Measurements from ENCODE around the gene DNAJB14. TPM values are rescaled to one million over a fixed set of nuclear protein-coding genes. Genes with fewer than 3 reads are reported as not detected.
A peak's percentile ranks its signal among the peaks of the same experiment; 100 is the strongest.

Gene DNAJB14
- polyA plus RNA-seq, 1 donor = 30.8 TPM

GRCh38 chr4:99875071-99875470, 71.3 kb downstream of the DNAJB14 start:
- H3K9me3 ChIP-seq (ENCODE audit: control insufficient read depth, low read depth, low read length) = no peaks in the 10 kb centered on the region
- H3K4me1 ChIP-seq (ENCODE audit: control insufficient read depth, insufficient read depth, low read length) = no peaks in the 10 kb centered on the region
- peak overlapping the region; percentile 32 for H3K27ac ChIP-seq (ENCODE audit: low read length)
- peak; percentile 58 to 72 for DNase-seq
- no peak overlapping the region for H3K4me3 ChIP-seq (ENCODE audit: low read length)
- H3K36me3 ChIP-seq (ENCODE audit: control insufficient read depth, insufficient read depth, low read length) = peaks cover 8% of the 10 kb centered on the region
- H3K27me3 ChIP-seq (ENCODE audit: control insufficient read depth, insufficient read depth, low read length) = no peaks in the 10 kb centered on the region

GRCh38 chr4:99872570-99872969, 73.8 kb downstream of the DNAJB14 start:
- Histone ChIP-seq H3K36me3 (ENCODE audit: control insufficient read depth, insufficient read depth, low read length) (no peaks in the 10 kb centered on the region), H3K27me3 (ENCODE audit: control insufficient read depth, insufficient read depth, low read length) (no peaks in the 10 kb centered on the region), H3K4me1 (ENCODE audit: control insufficient read depth, insufficient read depth, low read length) (no peaks in the 10 kb centered on the region), H3K9me3 (ENCODE audit: control insufficient read depth, low read depth, low read length) (no peaks in the 10 kb centered on the region), H3K27ac (ENCODE audit: low read length) (no peak overlapping the region), H3K4me3 (ENCODE audit: low read length) (no peak overlapping the region)
- DNase-seq = no peak

GRCh38 chr4:99868126-99868596, 78.3 kb downstream of the DNAJB14 start:
- DNase-seq = no peak
- 20% methylated on average over 1 of the region's 8 CpGs for WGBS (ENCODE audit: insufficient coverage, low lambda C conversion rate)
- Histone ChIP-seq H3K4me1 (ENCODE audit: control insufficient read depth, insufficient read depth, low read length) (no peaks in the 10 kb centered on the region), H3K9me3 (ENCODE audit: control insufficient read depth, low read depth, low read length) (no peaks in the 10 kb centered on the region), H3K27me3 (ENCODE audit: control insufficient read depth, insufficient read depth, low read length) (peaks cover 7% of the 10 kb centered on the region), H3K4me3 (ENCODE audit: low read length) (no peak overlapping the region), H3K36me3 (ENCODE audit: control insufficient read depth, insufficient read depth, low read length) (no peaks in the 10 kb centered on the region), H3K27ac (ENCODE audit: low read length) (no peak overlapping the region)

GRCh38 chr4:99863804-99864203, 82.6 kb downstream of the DNAJB14 start:
- no peaks in the 10 kb centered on the region for H3K36me3 ChIP-seq (ENCODE audit: control insufficient read depth, insufficient read depth, low read length)
- H3K4me1 ChIP-seq (ENCODE audit: control insufficient read depth, insufficient read depth, low read length) = no peaks in the 10 kb centered on the region
- no peak for DNase-seq
- no peaks in the 10 kb centered on the region for H3K9me3 ChIP-seq (ENCODE audit: control insufficient read depth, low read depth, low read length)
- no peak overlapping the region for H3K4me3 ChIP-seq (ENCODE audit: low read length)
- H3K27ac ChIP-seq (ENCODE audit: low read length) = no peak overlapping the region
- H3K27me3 ChIP-seq (ENCODE audit: control insufficient read depth, insufficient read depth, low read length) = peaks cover 7% of the 10 kb centered on the region
- WGBS (ENCODE audit: insufficient coverage, low lambda C conversion rate) = 75% methylated on average over 2 of the region's 3 CpGs

DNA sequence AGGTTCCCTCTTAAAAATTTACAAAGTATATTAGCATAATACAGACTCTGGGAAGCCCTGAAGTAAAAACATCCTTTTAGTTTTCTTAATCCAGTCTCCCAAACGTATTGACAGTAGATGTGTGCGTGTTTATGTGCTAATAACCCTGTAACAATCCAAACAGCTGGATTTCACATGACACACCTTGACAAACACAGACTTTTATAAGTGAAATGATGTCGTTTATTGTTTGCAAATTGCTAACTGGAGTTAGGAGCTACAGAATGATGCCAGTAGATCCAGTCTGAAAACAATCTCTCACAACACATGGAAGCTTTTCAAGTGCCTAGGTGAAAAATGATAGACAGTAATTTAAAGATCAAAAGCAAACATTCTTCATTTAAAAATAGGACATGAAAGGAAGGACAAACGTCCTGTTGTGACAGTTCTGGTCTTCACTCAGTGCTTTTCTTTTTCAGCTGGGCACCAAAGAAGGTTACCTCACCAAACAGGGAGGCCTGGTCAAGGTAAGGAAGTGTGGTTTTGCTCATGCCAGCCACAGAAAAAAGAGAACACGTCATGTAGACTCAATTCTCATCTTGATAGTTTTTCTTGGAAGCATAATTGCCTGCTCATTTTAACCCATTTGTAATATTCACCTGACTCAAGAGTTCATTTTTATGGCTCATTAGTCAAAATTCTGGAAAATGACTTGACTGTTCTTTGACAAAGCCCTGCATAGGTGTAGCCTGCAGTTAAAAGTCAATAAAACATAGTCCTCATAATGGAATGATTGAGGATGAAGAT, 85.1 kb downstream of the DNAJB14 start:
- no peak overlapping the region for H3K4me3 ChIP-seq (ENCODE audit: low read length)
- H3K36me3 ChIP-seq (ENCODE audit: control insufficient read depth, insufficient read depth, low read length) = no peaks in the 10 kb centered on the region
- no peak overlapping the region for H3K27ac ChIP-seq (ENCODE audit: low read length)
- no CpG with 5 or more reads among the region's 5 CpGs for WGBS (ENCODE audit: insufficient coverage, low lambda C conversion rate)
- no peak for DNase-seq
- peaks cover 7% of the 10 kb centered on the region for H3K27me3 ChIP-seq (ENCODE audit: control insufficient read depth, insufficient read depth, low read length)
- H3K4me1 ChIP-seq (ENCODE audit: control insufficient read depth, insufficient read depth, low read length) = no peaks in the 10 kb centered on the region
- H3K9me3 ChIP-seq (ENCODE audit: control insufficient read depth, low read depth, low read length) = no peaks in the 10 kb centered on the region

DNA sequence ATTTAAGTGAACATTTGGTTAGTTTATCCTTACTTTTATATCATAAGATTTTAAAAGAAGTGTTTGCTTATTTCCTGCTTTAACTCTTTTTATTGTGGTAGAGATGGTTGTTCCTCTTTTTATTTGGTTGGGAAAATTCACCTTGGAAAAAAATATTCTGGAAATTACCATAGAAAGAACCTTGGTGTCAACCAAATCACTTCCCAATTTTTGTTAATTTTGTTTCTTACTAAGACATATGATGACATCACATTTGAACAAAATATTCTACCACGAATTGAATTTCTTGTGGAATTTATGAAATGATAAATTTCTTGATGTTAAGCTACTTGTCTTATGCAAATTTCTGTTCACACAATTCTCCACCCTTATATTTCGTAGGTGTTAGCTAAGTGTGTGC, 85.9 kb downstream of the DNAJB14 start:
- no peaks in the 10 kb centered on the region for H3K36me3 ChIP-seq (ENCODE audit: control insufficient read depth, insufficient read depth, low read length)
- no peak overlapping the region for H3K4me3 ChIP-seq (ENCODE audit: low read length)
- H3K27ac ChIP-seq (ENCODE audit: low read length) = no peak overlapping the region
- H3K27me3 ChIP-seq (ENCODE audit: control insufficient read depth, insufficient read depth, low read length) = peaks cover 5% of the 10 kb centered on the region
- no CpG with 5 or more reads among the region's 2 CpGs for WGBS (ENCODE audit: insufficient coverage, low lambda C conversion rate)
- no peak for DNase-seq
- H3K4me1 ChIP-seq (ENCODE audit: control insufficient read depth, insufficient read depth, low read length) = no peaks in the 10 kb centered on the region
- no peaks in the 10 kb centered on the region for H3K9me3 ChIP-seq (ENCODE audit: control insufficient read depth, low read depth, low read length)

DNA sequence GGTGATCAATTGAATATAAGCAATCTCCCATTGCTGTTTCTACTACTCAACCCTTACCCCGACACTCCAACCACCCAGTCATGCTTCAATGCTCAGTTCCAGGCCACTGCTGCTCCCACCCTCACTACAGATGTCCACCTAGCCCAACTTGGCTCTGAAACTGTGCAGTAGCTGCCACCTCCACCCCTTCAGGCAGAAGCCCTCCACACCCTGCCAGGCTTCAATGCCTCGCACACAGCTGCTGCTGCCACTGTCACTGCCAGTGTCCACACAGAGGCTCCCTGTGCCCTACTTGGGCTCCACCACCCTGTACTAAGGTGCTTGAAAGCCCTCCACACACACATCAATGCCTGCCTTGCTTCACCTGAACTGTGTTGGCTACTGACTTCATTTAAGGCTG, 86.8 kb downstream of the DNAJB14 start:
- no peak for DNase-seq
- H3K4me1 ChIP-seq (ENCODE audit: control insufficient read depth, insufficient read depth, low read length) = no peaks in the 10 kb centered on the region
- peaks cover 2% of the 10 kb centered on the region for H3K27me3 ChIP-seq (ENCODE audit: control insufficient read depth, insufficient read depth, low read length)
- H3K27ac ChIP-seq (ENCODE audit: low read length) = no peak overlapping the region
- H3K4me3 ChIP-seq (ENCODE audit: low read length) = no peak overlapping the region
- no peaks in the 10 kb centered on the region for H3K9me3 ChIP-seq (ENCODE audit: control insufficient read depth, low read depth, low read length)
- H3K36me3 ChIP-seq (ENCODE audit: control insufficient read depth, insufficient read depth, low read length) = no peaks in the 10 kb centered on the region
- 100% methylated on average over 1 of the region's 2 CpGs for WGBS (ENCODE audit: insufficient coverage, low lambda C conversion rate)

- no peak overlapping the region for H3K4me3 ChIP-seq (ENCODE audit: low read length)
- no peak overlapping the region for H3K27ac ChIP-seq (ENCODE audit: low read length)
- no peaks in the 10 kb centered on the region for H3K27me3 ChIP-seq (ENCODE audit: control insufficient read depth, insufficient read depth, low read length)
- DNase-seq = no peak
- WGBS (ENCODE audit: insufficient coverage, low lambda C conversion rate) = 66% methylated on average over 3 of the region's 3 CpGs
- H3K9me3 ChIP-seq (ENCODE audit: control insufficient read depth, low read depth, low read length) = no peaks in the 10 kb centered on the region
- no peaks in the 10 kb centered on the region for H3K4me1 ChIP-seq (ENCODE audit: control insufficient read depth, insufficient read depth, low read length)
- no peaks in the 10 kb centered on the region for H3K36me3 ChIP-seq (ENCODE audit: control insufficient read depth, insufficient read depth, low read length)
Observed at GRCh38 chr4:99857307-99857706, 89.1 kb downstream of the DNAJB14 start.

- H3K4me3 ChIP-seq (ENCODE audit: low read length) = no peak overlapping the region
- no peaks in the 10 kb centered on the region for H3K9me3 ChIP-seq (ENCODE audit: control insufficient read depth, low read depth, low read length)
- H3K27me3 ChIP-seq (ENCODE audit: control insufficient read depth, insufficient read depth, low read length) = no peaks in the 10 kb centered on the region
- H3K27ac ChIP-seq (ENCODE audit: low read length) = no peak overlapping the region
- DNase-seq = no peak
- H3K36me3 ChIP-seq (ENCODE audit: control insufficient read depth, insufficient read depth, low read length) = no peaks in the 10 kb centered on the region
- WGBS (ENCODE audit: insufficient coverage, low lambda C conversion rate) = no CpG with 5 or more reads among the region's 1 CpG
- H3K4me1 ChIP-seq (ENCODE audit: control insufficient read depth, insufficient read depth, low read length) = no peaks in the 10 kb centered on the region
Observed at GRCh38 chr4:99856166-99856565, 90.3 kb downstream of the DNAJB14 start.

- DNase-seq = no peak
- H3K9me3 ChIP-seq (ENCODE audit: control insufficient read depth, low read depth, low read length) = no peaks in the 10 kb centered on the region
- no peaks in the 10 kb centered on the region for H3K36me3 ChIP-seq (ENCODE audit: control insufficient read depth, insufficient read depth, low read length)
- no peaks in the 10 kb centered on the region for H3K4me1 ChIP-seq (ENCODE audit: control insufficient read depth, insufficient read depth, low read length)
- no peaks in the 10 kb centered on the region for H3K27me3 ChIP-seq (ENCODE audit: control insufficient read depth, insufficient read depth, low read length)
- no peak overlapping the region for H3K27ac ChIP-seq (ENCODE audit: low read length)
- WGBS (ENCODE audit: insufficient coverage, low lambda C conversion rate) = no CpG with 5 or more reads among the region's 1 CpG
- no peak overlapping the region for H3K4me3 ChIP-seq (ENCODE audit: low read length)
Observed at GRCh38 chr4:99855678-99856077, 90.7 kb downstream of the DNAJB14 start.

DNA sequence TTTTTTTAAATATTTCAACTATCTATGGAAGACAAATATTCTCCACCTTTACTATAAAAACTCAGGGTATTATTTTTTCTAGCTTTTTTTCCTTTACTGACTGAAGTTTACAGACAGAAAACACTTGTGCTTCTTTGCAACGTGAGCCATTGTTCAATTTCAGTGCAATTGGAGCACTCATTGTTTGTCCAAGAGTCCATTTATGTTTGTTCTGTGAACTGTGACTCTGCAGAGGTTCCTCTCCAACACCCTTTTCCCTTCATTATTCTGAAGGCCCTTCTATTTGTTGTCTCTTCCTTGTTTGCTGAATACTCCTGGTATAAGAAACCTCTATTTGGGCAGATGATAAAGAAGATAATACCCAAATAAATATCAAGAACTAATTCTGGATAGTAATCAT, 92.4 kb downstream of the DNAJB14 start:
- 33% methylated on average over 1 of the region's 1 CpG for WGBS (ENCODE audit: insufficient coverage, low lambda C conversion rate)

More for the DNA sequence above, 92.4 kb downstream of the DNAJB14 start:
- no peak for DNase-seq
- no peaks in the 10 kb centered on the region for H3K9me3 ChIP-seq (ENCODE audit: control insufficient read depth, low read depth, low read length)
- H3K4me3 ChIP-seq (ENCODE audit: low read length) = no peak overlapping the region
- H3K27me3 ChIP-seq (ENCODE audit: control insufficient read depth, insufficient read depth, low read length) = no peaks in the 10 kb centered on the region
- H3K27ac ChIP-seq (ENCODE audit: low read length) = no peak overlapping the region
- H3K4me1 ChIP-seq (ENCODE audit: control insufficient read depth, insufficient read depth, low read length) = no peaks in the 10 kb centered on the region
- H3K36me3 ChIP-seq (ENCODE audit: control insufficient read depth, insufficient read depth, low read length) = no peaks in the 10 kb centered on the region

All from large intestine (tissue), 3 donors.